AG10803 (cell line): ENCODE results near the gene COL12A1.

Experiments
- DNase-seq: peaks from one replicate; pipeline ENCODE4 v3.0.0; 2010; ENCODE audit warnings: low read depth
- H3K4me3 ChIP-seq: 2 replicates; pipeline ENCODE4 v1.5.1; 2011; ENCODE audit warnings: mild to moderate bottlenecking, low read length, control low read depth
- CTCF ChIP-seq: conservative IDR thresholded peaks from 2 replicates; pipeline ENCODE4 v1.5.1; 2011; ENCODE audit warnings: mild to moderate bottlenecking, low read length, control low read depth, inconsistent platforms

Gene COL12A1

GRCh38 chr6:75176076-75176582 lies 29.7 kb downstream of the COL12A1 start:
- DNase-seq: no peak
- no peak for TF ChIP-seq CTCF
- H3K4me3 ChIP-seq: no peak overlapping the region

GRCh38 chr6:75171986-75172385 lies 33.9 kb downstream of the COL12A1 start:
- DNase-seq: no peak
- no peak overlapping the region for H3K4me3 ChIP-seq
- no peak for TF ChIP-seq CTCF

GRCh38 chr6:75171567-75171966 lies 34.3 kb downstream of the COL12A1 start:
- DNase-seq: peak; percentile 50
- no peak overlapping the region for H3K4me3 ChIP-seq
- TF ChIP-seq CTCF: no peak

- no peak overlapping the region for H3K4me3 ChIP-seq
- TF ChIP-seq CTCF: no peak
- no peak for DNase-seq
Observed at GRCh38 chr6:75170691-75171560, 34.9 kb downstream of the COL12A1 start.

GRCh38 chr6:75169689-75170586 lies 35.9 kb downstream of the COL12A1 start:
- TF ChIP-seq CTCF: no peak
- no peak overlapping the region for H3K4me3 ChIP-seq
- DNase-seq: no peak

GRCh38 chr6:75167851-75168250 lies 38.0 kb downstream of the COL12A1 start:
- no peak for DNase-seq
- no peak overlapping the region for H3K4me3 ChIP-seq
- TF ChIP-seq CTCF: no peak
